Uterus (tissue), 4 donors: Measurements from ENCODE around the gene ERICH6. TPM values are rescaled to one million over a fixed set of nuclear protein-coding genes. Genes with fewer than 3 reads are reported as not detected.

Source experiments
- DNase-seq, 2 donors: peaks; one replicate each; pipeline ENCODE4 v3.0.0-alpha.2; 2019 to 2020
- H3K27ac ChIP-seq, 2 donors: fragments of 200-600 bp; sonication (generic); 1 replicate in 1 of 2; 2 replicates in 1 of 2; pipeline ENCODE4 v1.5.1; 2016 to 2018
- H3K27me3 ChIP-seq, 2 donors: fragments of 200-600 bp; sonication (generic); one replicate each; pipeline ENCODE4 v1.5.1; 2018 to 2019; ENCODE audit warnings: control low read depth in 1 of 2
- H3K36me3 ChIP-seq, 2 donors: fragments of 200-600 bp; sonication (generic); one replicate each; pipeline ENCODE4 v1.5.1; 2019; ENCODE audit warnings: control low read depth in 1 of 2
- H3K4me1 ChIP-seq, 2 donors: fragments of 200-600 bp; sonication (generic); one replicate each; pipeline ENCODE4 v1.5.1; 2018 to 2019; ENCODE audit warnings: control low read depth in 1 of 2
- H3K4me3 ChIP-seq, 2 donors: fragments of 200-600 bp; sonication (generic); 1 replicate in 1 of 2; 2 replicates in 1 of 2; pipeline ENCODE4 v1.5.1; 2018 to 2019; ENCODE audit warnings: mild to moderate bottlenecking in 1 of 2
- H3K9me3 ChIP-seq, 2 donors: fragments of 200-600 bp; sonication (generic); one replicate each; pipeline ENCODE4 v1.5.1; 2019; ENCODE audit warnings: control low read depth in 1 of 2
- CTCF ChIP-seq, 4 experiments: fragments of 200-600 bp in 2 of 4; fragments of 450-650 bp in 2 of 4; sonication (generic) in 2 of 4; IDR thresholded peaks; one replicate each; pipeline ENCODE4 v1.5.1; 2016 to 2019; ENCODE audit warnings: antibody characterized with exemption in 4 of 4, mild to moderate bottlenecking in 2 of 4, moderate library complexity in 1 of 4
- POLR2A ChIP-seq, 2 donors: fragments of 450-650 bp; IDR thresholded peaks; one replicate each; pipeline ENCODE4 v1.6.1; 2016; ENCODE audit warnings: antibody characterized with exemption in 2 of 2, mild to moderate bottlenecking in 1 of 2, moderate library complexity in 1 of 2
- intact Hi-C: fragments of 100-400 bp; cut with DNase I; formaldehyde crosslinking; loops from one replicate; pipeline ENCODE4 v1.15.1; 2023; ENCODE audit warnings: low total_unique reads
- total RNA-seq, 4 donors: library from RNA; depleted of rRNA in 3 of 4; stranded (reverse); fragments of >200 nt in 3 of 4; gene quantifications; one replicate each; pipeline versions ENCODE4 v1.1.0 to v1.2.4, GENCODE V29; 2014 to 2023
- donor health status: DM: yes; HTN: yes; CAD: no.

The ERICH6 gene
- total RNA-seq, 4 donors from 2014 or later, result not detected

- DNase-seq, result no peak
- Histone ChIP-seq H3K36me3 (no peaks in the 10 kb centered on the region), H3K4me1 (no peaks in the 10 kb centered on the region), H3K9me3 (no peaks in the 10 kb centered on the region), H3K4me3 (peak overlapping the region; percentile 16 to 19), H3K27me3 (no peaks in the 10 kb centered on the region), H3K27ac (peak overlapping the region; percentile 58 to 63)
- intact Hi-C loops, result loop anchor here (10.0 kb wide), 1 partner anchor 63 kb away; no protein-coding TSS in a partner anchor
- TF ChIP-seq CTCF (IDR thresholded peaks at IDR 0.05) (peak; percentile 82 to 91 (median 86)), POLR2A (IDR thresholded peaks at IDR 0.05) (no peak)
Measured at GRCh38 chr3:150721285-150722130, 17.8 kb upstream of the ERICH6 start.

- intact Hi-C loops, result loop anchor here (10.0 kb wide), 1 partner anchor 64 kb away; no protein-coding TSS in a partner anchor
- Histone ChIP-seq H3K4me3 (no peak overlapping the region), H3K27ac (no peak overlapping the region), H3K36me3 (no peaks in the 10 kb centered on the region), H3K9me3 (peaks cover 0 to 2% of the 10 kb centered on the region in 2 donors), H3K27me3 (no peaks in the 10 kb centered on the region), H3K4me1 (no peaks in the 10 kb centered on the region)
- DNase-seq, result no peak
- TF ChIP-seq CTCF (IDR thresholded peaks at IDR 0.05) (no peak), POLR2A (IDR thresholded peaks at IDR 0.05) (no peak)
Measured at GRCh38 chr3:150720444-150720843, 16.7 kb upstream of the ERICH6 start.

GRCh38 chr3:150710097-150710496, 6.4 kb upstream of the ERICH6 start:
- Histone ChIP-seq H3K27me3 (no peaks in the 10 kb centered on the region), H3K4me1 (no peaks in the 10 kb centered on the region), H3K27ac (no peak overlapping the region), H3K36me3 (no peaks in the 10 kb centered on the region), H3K9me3 (peaks cover 0 to under 1% of the 10 kb centered on the region in 2 donors), H3K4me3 (no peak overlapping the region)
- DNase-seq, result no peak
- intact Hi-C loops, result loop anchor here (5.0 kb wide), 1 partner anchor 183 kb away; no protein-coding TSS in a partner anchor
- TF ChIP-seq CTCF (IDR thresholded peaks at IDR 0.05) (no peak), POLR2A (IDR thresholded peaks at IDR 0.05) (no peak)

- Histone ChIP-seq H3K4me3 (peak overlapping the region; percentile 48 to 56), H3K9me3 (no peaks in the 10 kb centered on the region), H3K4me1 (no peaks in the 10 kb centered on the region), H3K27me3 (no peaks in the 10 kb centered on the region), H3K36me3 (no peaks in the 10 kb centered on the region), H3K27ac (peak overlapping the region; percentile 78 to 82)
- TF ChIP-seq POLR2A (IDR thresholded peaks at IDR 0.05), result no peak
- TF ChIP-seq CTCF (IDR thresholded peaks at IDR 0.05), result no peak
- intact Hi-C loops, result loop anchor here (5.0 kb wide), 1 partner anchor 101 kb away; the partner anchor contains the start of gene SELENOT
- peak; percentile 35 to 42 for DNase-seq
Measured at GRCh38 chr3:150703299-150703755, 393 bp downstream of the ERICH6 start.

- H3K4me3 ChIP-seq, result no peak overlapping the region
- no peaks in the 10 kb centered on the region for H3K36me3 ChIP-seq
- no peaks in the 10 kb centered on the region for H3K4me1 ChIP-seq
- H3K27ac ChIP-seq, result no peak overlapping the region
- H3K9me3 ChIP-seq, result no peaks in the 10 kb centered on the region
- no peaks in the 10 kb centered on the region for H3K27me3 ChIP-seq
- no peak for DNase-seq
- intact Hi-C loops, result no loop called here
- TF ChIP-seq POLR2A (IDR thresholded peaks at IDR 0.05) (no peak), CTCF (IDR thresholded peaks at IDR 0.05) (no peak)
Measured at GRCh38 chr3:150699068-150699639, 4.6 kb downstream of the ERICH6 start.
